A673 (cell line): ENCODE measurements around the gene CNPY3. TPM values are rescaled to one million over a fixed set of nuclear protein-coding genes. Genes with fewer than 3 reads are reported as not detected.

Source experiments
- BruUV-seq: library from RNA; stranded (reverse); fragments of 400-500 nt; replicated peaks from 2 replicates; lab custom pipeline; 2021; lab: Mats Ljungman, UMichigan
- CTCF ChIA-PET: fragments of 300-600 bp; sonication (Branson Sonifier 250); formaldehyde crosslinking; loops from one replicate; lab custom pipeline; 2022; ENCODE audit warnings: antibody characterized with exemption; lab: Charles Lee
- POLR2A ChIA-PET: fragments of 300-600 bp; sonication (Branson Sonifier 250); formaldehyde crosslinking; loops from one replicate; lab custom pipeline; 2022; ENCODE audit warnings: antibody characterized with exemption; ENCODE audit not compliant: low non-redundant PET; lab: Charles Lee
- DNase-seq: peaks from one replicate; pipeline ENCODE4 v3.0.0-alpha.2; 2015; ENCODE audit warnings: low spot score
- H3K27ac ChIP-seq: fragments of 200-600 bp; sonication (generic); 2 replicates; pipeline ENCODE4 v1.5.1; 2016; ENCODE audit warnings: mixed run types, low read depth, mild to moderate bottlenecking, mixed read lengths, antibody characterized with exemption, low read length; ENCODE audit not compliant: poor library complexity, severe bottlenecking
- H3K27me3 ChIP-seq: fragments of 200-600 bp; sonication (generic); replicated peaks from 2 replicates; pipeline ENCODE4 v1.6.1; 2017; ENCODE audit warnings: mixed run types, low read depth, mild to moderate bottlenecking, mixed read lengths, antibody characterized with exemption, low read length; ENCODE audit not compliant: insufficient read depth, poor library complexity
- H3K36me3 ChIP-seq: fragments of 200-600 bp; sonication (generic); 2 replicates; pipeline ENCODE4 v1.6.1; 2016; ENCODE audit warnings: mixed run types, mild to moderate bottlenecking, mixed read lengths, antibody characterized with exemption, low read length; ENCODE audit not compliant: insufficient read depth, poor library complexity, severe bottlenecking
- H3K4me1 ChIP-seq: fragments of 200-600 bp; sonication (generic); 2 replicates; pipeline ENCODE4 v1.6.1; 2017; ENCODE audit warnings: mixed run types, mild to moderate bottlenecking, mixed read lengths, antibody characterized with exemption, low read length; ENCODE audit not compliant: insufficient read depth, poor library complexity, severe bottlenecking
- H3K4me3 ChIP-seq: fragments of 200-600 bp; sonication (generic); 2 replicates; pipeline ENCODE4 v1.5.1; 2016; ENCODE audit warnings: low read depth, mixed run types, mild to moderate bottlenecking, mixed read lengths, low read length; ENCODE audit not compliant: poor library complexity, severe bottlenecking
- H3K9me3 ChIP-seq: fragments of 200-600 bp; sonication (generic); 2 replicates; pipeline ENCODE4 v1.6.1; 2016; ENCODE audit warnings: mixed run types, low read depth, mild to moderate bottlenecking, mixed read lengths, antibody characterized with exemption, low read length; ENCODE audit not compliant: poor library complexity, severe bottlenecking
- CTCF ChIP-seq: fragments of 300-800, 200-600 bp; sonication (generic); conservative IDR thresholded peaks from 2 replicates; pipeline ENCODE4 v1.5.1; 2017; ENCODE audit warnings: low read depth, mild to moderate bottlenecking, antibody characterized with exemption, low read length, moderate library complexity, mixed read lengths
- EZH2 ChIP-seq: fragments of 200-600 bp; sonication (generic); IDR thresholded peaks from 2 replicates; pipeline ENCODE4 v1.6.1; 2017; ENCODE audit warnings: borderline replicate concordance, low read depth, mild to moderate bottlenecking, mixed read lengths, antibody characterized with exemption, low read length; ENCODE audit not compliant: poor library complexity, severe bottlenecking
- intact Hi-C: fragments of 100-400 bp; cut with micrococcal nuclease; formaldehyde crosslinking; loops from one replicate; pipeline ENCODE4 v1.10.0; 2022; ENCODE audit not compliant: unreplicated experiment
- total RNA-seq: library from RNA; stranded (reverse); gene quantifications from 2 replicates; pipeline ENCODE4 v1.2.3, GENCODE V29; 2021

Gene CNPY3
- total RNA-seq, 1 experiment from 2014 or later, result 37.7 TPM

- ChIA-PET CTCF (interaction anchor here (0.8 kb wide), 1 partner anchor 182 kb away, joined by 3 read pairs; no protein-coding TSS in a partner anchor), POLR2A (no interaction called here)
These were observed 31.8 kb downstream of the CNPY3 start for GRCh38 chr6:42961020-42961470.

GRCh38 chr6:42962096-42962495, 32.8 kb downstream of the CNPY3 start:
- ChIA-PET POLR2A (no interaction called here), CTCF (no interaction called here)
- Histone ChIP-seq H3K4me1 (no peaks in the 10 kb centered on the region), H3K36me3 (peaks cover 12% of the 10 kb centered on the region), H3K27ac (peak overlapping the region; percentile 23), H3K4me3 (no peak overlapping the region), H3K9me3 (no peaks in the 10 kb centered on the region), H3K27me3 (no peaks in the 10 kb centered on the region)
- intact Hi-C loops, result no loop called here
- no peak for TF ChIP-seq EZH2
- no peak for TF ChIP-seq CTCF
- DNase-seq, result no peak
- no TSS peak for BruUV-seq

More at GRCh38 chr6:42961020-42961470, 31.8 kb downstream of the CNPY3 start:
- no peaks in the 10 kb centered on the region for H3K9me3 ChIP-seq
- BruUV-seq, result no TSS peak
- TF ChIP-seq CTCF, result no peak
- no peak for TF ChIP-seq EZH2
- intact Hi-C loops, result no loop called here
- H3K4me1 ChIP-seq, result no peaks in the 10 kb centered on the region
- H3K27ac ChIP-seq, result no peak overlapping the region
- peaks cover 12% of the 10 kb centered on the region for H3K36me3 ChIP-seq
- H3K4me3 ChIP-seq, result peak overlapping the region; percentile 34
- no peaks in the 10 kb centered on the region for H3K27me3 ChIP-seq
- no peak for DNase-seq

GRCh38 chr6:42962502-42963178, 33.4 kb downstream of the CNPY3 start:
- ChIA-PET POLR2A (no interaction called here), CTCF (no interaction called here)
- peak overlapping the region; percentile 23 for H3K27ac ChIP-seq
- peaks cover 15% of the 10 kb centered on the region for H3K36me3 ChIP-seq
- H3K27me3 ChIP-seq, result no peaks in the 10 kb centered on the region
- no peak for TF ChIP-seq EZH2
- TF ChIP-seq CTCF, result no peak
- no TSS peak for BruUV-seq
- H3K9me3 ChIP-seq, result no peaks in the 10 kb centered on the region
- DNase-seq, result no peak
- H3K4me1 ChIP-seq, result no peaks in the 10 kb centered on the region
- intact Hi-C loops, result no loop called here
- H3K4me3 ChIP-seq, result no peak overlapping the region
